Effector memory CD4-positive, alpha-beta T cell (primary cell): Measurements from ENCODE around the gene ROMO1.
A peak's percentile ranks its signal among the peaks of the same experiment; 100 is the strongest.
"Not testable (repeated sequence)": the region's sequence is repeated elsewhere in the genome, so short reads cannot be mapped to it uniquely, and the experiment has no call there.

Experiments used
- DNase-seq, 3 donors: peaks; one replicate each; pipeline ENCODE4 v3.0.0-alpha.2; 2020
- H3K27ac ChIP-seq: 2 replicates; pipeline ENCODE4 v1.7.0; 2013; ENCODE audit warnings: mild to moderate bottlenecking, low read length, moderate library complexity; ENCODE audit not compliant: insufficient read depth, poor library complexity, severe bottlenecking
- H3K27me3 ChIP-seq: replicated peaks from 2 replicates; pipeline ENCODE4 v1.7.0; 2013; ENCODE audit warnings: mild to moderate bottlenecking, low read length; ENCODE audit not compliant: insufficient read depth, control insufficient read depth, poor library complexity, severe bottlenecking
- H3K36me3 ChIP-seq: 2 replicates; pipeline ENCODE4 v1.7.0; 2013; ENCODE audit warnings: mild to moderate bottlenecking, low read length, moderate library complexity; ENCODE audit not compliant: control insufficient read depth, insufficient read depth
- H3K4me1 ChIP-seq: 2 replicates; pipeline ENCODE4 v1.7.0; 2013; ENCODE audit warnings: low read length, mild to moderate bottlenecking; ENCODE audit not compliant: control insufficient read depth, insufficient read depth, poor library complexity, severe bottlenecking
- H3K4me3 ChIP-seq: 2 replicates; pipeline ENCODE4 v1.7.0; 2013; ENCODE audit warnings: low read length, low read depth, mild to moderate bottlenecking; ENCODE audit not compliant: insufficient read depth, poor library complexity, severe bottlenecking
- H3K9me3 ChIP-seq: 2 replicates; pipeline ENCODE4 v1.7.0; 2013; ENCODE audit warnings: mild to moderate bottlenecking, low read length, moderate library complexity; ENCODE audit not compliant: control insufficient read depth

ROMO1 gene

GRCh38 chr20:35738410-35739179 is 39.4 kb downstream of the ROMO1 start:
- H3K4me3 ChIP-seq = peak overlapping the region; percentile 21

GRCh38 chr20:35739294-35740163 is 40.3 kb downstream of the ROMO1 start:
- Histone ChIP-seq H3K36me3 (peaks cover 64% of the 10 kb centered on the region), H3K9me3 (no peaks in the 10 kb centered on the region), H3K4me1 (peaks cover 43% of the 10 kb centered on the region), H3K4me3 (peak overlapping the region; percentile 95), H3K27me3 (no peaks in the 10 kb centered on the region), H3K27ac (peak overlapping the region; percentile 100)
- DNase-seq = no peak

More at GRCh38 chr20:35738410-35739179, 39.4 kb downstream of the ROMO1 start:
- no peaks in the 10 kb centered on the region for H3K9me3 ChIP-seq
- no peak for DNase-seq
- no peaks in the 10 kb centered on the region for H3K27me3 ChIP-seq
- peaks cover 36% of the 10 kb centered on the region for H3K4me1 ChIP-seq
- H3K27ac ChIP-seq = peak overlapping the region; percentile 100
- peaks cover 73% of the 10 kb centered on the region for H3K36me3 ChIP-seq

- peak within 1 kb of the TSS; percentile 95 for H3K4me3 ChIP-seq
- peak; percentile 99 to 100 (median 99) for DNase-seq
- H3K4me1 ChIP-seq = peaks cover 32% of the 10 kb centered on the region
- no peaks in the 10 kb centered on the region for H3K27me3 ChIP-seq
- no peaks in the 10 kb centered on the region for H3K9me3 ChIP-seq
- peaks cover 39% of the 10 kb centered on the region for H3K36me3 ChIP-seq
- peak within 1 kb of the TSS; percentile 100 for H3K27ac ChIP-seq
These were observed 42.9 kb downstream of the ROMO1 start, which contains the start of gene RBM39 for GRCh38 chr20:35741892-35742740. Gene RBM39 (minus strand): TSS chr20:35742260. CDS start chr20:35740874, 1,386 bp downstream.

- H3K4me1 ChIP-seq = peaks cover 30% of the 10 kb centered on the region
- peaks cover 31% of the 10 kb centered on the region for H3K36me3 ChIP-seq
- H3K27ac ChIP-seq = peak overlapping the region; percentile 98
- H3K9me3 ChIP-seq = no peaks in the 10 kb centered on the region
- DNase-seq = no peak
- no peaks in the 10 kb centered on the region for H3K27me3 ChIP-seq
- H3K4me3 ChIP-seq = peak overlapping the region; percentile 61
These were observed 43.7 kb downstream of the ROMO1 start for GRCh38 chr20:35742741-35743523.

- H3K36me3 ChIP-seq = peaks cover 22% of the 10 kb centered on the region
- no peak for DNase-seq
- H3K4me3 ChIP-seq = peak overlapping the region; percentile 61
- H3K4me1 ChIP-seq = peaks cover 20% of the 10 kb centered on the region
- no peaks in the 10 kb centered on the region for H3K9me3 ChIP-seq
- peak overlapping the region; percentile 98 for H3K27ac ChIP-seq
- H3K27me3 ChIP-seq = no peaks in the 10 kb centered on the region
These were observed 44.7 kb downstream of the ROMO1 start for GRCh38 chr20:35743693-35744491.

- H3K27me3 ChIP-seq, H3K9me3 ChIP-seq, DNase-seq: not testable (repeated sequence)
- H3K27ac ChIP-seq = peak overlapping the region; percentile 98
- peaks cover 17% of the 10 kb centered on the region for H3K36me3 ChIP-seq
- H3K4me3 ChIP-seq = peak overlapping the region; percentile 61
- peaks cover 17% of the 10 kb centered on the region for H3K4me1 ChIP-seq
These were observed 45.3 kb downstream of the ROMO1 start for GRCh38 chr20:35744492-35744841.
